K562 (cell line): Measurements from ENCODE around the gene NOS1. TPM values are rescaled to one million over a fixed set of nuclear protein-coding genes. Genes with fewer than 3 reads are reported as not detected.

Source experiments
- ATAC-seq: fragments of 200-7000 bp; cut with Tn5 transposase; 3 replicates; pipeline ENCODE4 v1.9.1; 2020; ENCODE audit warnings: moderate library complexity
- BruUV-seq: library from RNA; stranded (reverse); fragments of 400-500 nt; replicated peaks from 2 replicates; lab custom pipeline; 2021; lab: Mats Ljungman, UMichigan
- CTCF ChIA-PET: fragments of 300-600 bp; formaldehyde crosslinking; extraction: SDS; loops from one replicate; lab custom pipeline; 2021; ENCODE audit warnings: low intra/inter-chr PET ratio; lab: Yijun Ruan, JAX
- POLR2A ChIA-PET: fragments of 300-600, 350-650 bp; sonication (Branson Sonifier 250); formaldehyde crosslinking; extraction: SDS; loops from one replicate; lab custom pipeline; 2021; ENCODE audit warnings: antibody characterized with exemption, inconsistent platforms; lab: Yijun Ruan, JAX
- DNase-seq, 4 experiments: peaks; one replicate each; pipeline versions ENCODE4 v3.0.0 to v3.0.0-alpha.2; 2011 to 2018; ENCODE audit warnings: low spot score in 3 of 4, mixed read lengths in 3 of 4; ENCODE audit errors: extremely low read depth in 1 of 4
- FAIRE-seq: peaks from 2 replicates; lab custom pipeline; 2011; peaks lifted over from hg19 to GRCh38; lab: Jason Lieb, UNC
- H2AFZ ChIP-seq: 2 replicates; pipeline ENCODE4 v1.6.0; 2011; ENCODE audit warnings: low read depth, low read length, control low read depth, inconsistent platforms
- H3K27ac ChIP-seq: fragments of 200-600 bp; 3 replicates; pipeline ENCODE4 v1.8.0; 2011; ENCODE audit warnings: low read depth, mild to moderate bottlenecking, control low read depth, inconsistent platforms, low read length, moderate library complexity, mixed read lengths; ENCODE audit errors: extremely low read depth
- H3K27me3 ChIP-seq, 2 experiments: fragments of 300-600 bp in 1 of 2; 2 replicates in 1 of 2; 3 replicates in 1 of 2; pipeline versions ENCODE4 v1.6.0 to v1.8.0; 2011; ENCODE audit warnings: inconsistent platforms in 2 of 2, low read length in 2 of 2, mild to moderate bottlenecking in 1 of 2, mixed read lengths in 1 of 2, moderate library complexity in 1 of 2; ENCODE audit not compliant: control insufficient read depth in 2 of 2, insufficient read depth in 2 of 2
- H3K36me3 ChIP-seq: fragments of 300-600 bp; 3 replicates; pipeline ENCODE4 v1.8.0; 2011; ENCODE audit warnings: mild to moderate bottlenecking, low read length, inconsistent platforms; ENCODE audit not compliant: control insufficient read depth, insufficient read depth
- H3K4me1 ChIP-seq, 2 experiments: fragments of 200-600 bp in 1 of 2; replicated peaks in 1 of 2; 2 replicates in 1 of 2; 3 replicates in 1 of 2; pipeline versions ENCODE4 v1.5.1 to v1.8.0; 2011; ENCODE audit warnings: inconsistent platforms in 2 of 2, low read length in 2 of 2, mild to moderate bottlenecking in 1 of 2, mixed read lengths in 1 of 2, moderate library complexity in 1 of 2; ENCODE audit not compliant: control insufficient read depth in 2 of 2, insufficient read depth in 2 of 2
- H3K4me2 ChIP-seq: 2 replicates; pipeline ENCODE4 v1.6.1; 2011; ENCODE audit warnings: low read length, control low read depth, inconsistent platforms, mixed read lengths; ENCODE audit not compliant: insufficient read depth
- H3K4me3 ChIP-seq: fragments of 200-600 bp; sonication (generic), shearing (Covaris generic); 2 replicates; pipeline ENCODE4 v1.5.1; 2016; ENCODE audit warnings: control low read depth, inconsistent platforms
- H3K79me2 ChIP-seq: fragments of 200-600 bp; 3 replicates; pipeline ENCODE4 v1.8.0; 2011; ENCODE audit warnings: low read length, inconsistent platforms; ENCODE audit not compliant: control insufficient read depth, insufficient read depth
- H3K9ac ChIP-seq, 2 experiments: 2 replicates each; pipeline versions ENCODE4 v1.6.0 to v1.6.1; 2011; ENCODE audit warnings: low read depth in 2 of 2, low read length in 2 of 2, control low read depth in 1 of 2, inconsistent platforms in 1 of 2, mild to moderate bottlenecking in 1 of 2, mixed read lengths in 1 of 2; ENCODE audit not compliant: insufficient read depth in 1 of 2
- H3K9me1 ChIP-seq: one replicate; pipeline ENCODE4 v1.6.0; 2011; ENCODE audit warnings: inconsistent platforms, mild to moderate bottlenecking, low read length, moderate library complexity; ENCODE audit not compliant: control insufficient read depth, insufficient read depth
- H3K9me3 ChIP-seq: replicated peaks from 2 replicates; pipeline ENCODE4 v1.5.1; 2011; ENCODE audit warnings: low read depth, low read length, inconsistent platforms; ENCODE audit not compliant: control insufficient read depth, insufficient read depth
- H4K20me1 ChIP-seq: replicated peaks from 2 replicates; pipeline ENCODE4 v1.6.1; 2011; ENCODE audit warnings: low read length, inconsistent platforms, mixed read lengths; ENCODE audit not compliant: control insufficient read depth, insufficient read depth
- ATF1 ChIP-seq, 2 experiments: fragments of 450-650 bp in 1 of 2; IDR thresholded peaks; 2 replicates each; pipeline ENCODE4 v1.6.1; 2016; ENCODE audit warnings: missing compliant biosample characterization in 1 of 2, missing genetic modification characterization in 1 of 2
- BHLHE40 ChIP-seq: IDR thresholded peaks from 2 replicates; pipeline ENCODE4 v1.6.1; 2011; ENCODE audit warnings: low read length, improper control_type of control experiment
- CHD4 ChIP-seq: fragments of 200-600 bp; sonication (generic); IDR thresholded peaks from 3 replicates; pipeline ENCODE4 v1.6.1; 2012; ENCODE audit warnings: low read depth, mild to moderate bottlenecking, mixed read lengths, low read length, inconsistent platforms; ENCODE audit not compliant: insufficient read depth, insufficient replicate concordance, poor library complexity, severe bottlenecking
- CTBP1 ChIP-seq: fragments of 450-650 bp; IDR thresholded peaks from 2 replicates; pipeline ENCODE4 v1.6.1; 2016; ENCODE audit warnings: borderline replicate concordance
- ESRRA ChIP-seq: fragments of 450-650 bp; IDR thresholded peaks from 2 replicates; pipeline ENCODE4 v1.6.1; 2014; ENCODE audit warnings: low read depth, mild to moderate bottlenecking, moderate library complexity, borderline replicate concordance
- FOSL1 ChIP-seq: fragments of 200-800 bp; sonication (Bioruptor generic); conservative IDR thresholded peaks from 2 replicates; pipeline ENCODE4 v1.6.1; 2016; ENCODE audit warnings: missing genetic modification characterization, missing compliant biosample characterization
- FOXM1 ChIP-seq, 2 experiments: fragments of 450-650 bp in 1 of 2; sonication (generic) in 1 of 2; formaldehyde crosslinking in 1 of 2; IDR thresholded peaks; 2 replicates each; pipeline versions ENCODE4 v1.6.1 to v1.9.0; 2017 to 2022; ENCODE audit warnings: low read depth in 2 of 2, mild to moderate bottlenecking in 2 of 2, missing genetic modification reagents in 1 of 2, moderate library complexity in 1 of 2
- GATAD2A ChIP-seq: fragments of 450-650 bp; IDR thresholded peaks from 2 replicates; pipeline ENCODE4 v1.6.1; 2017
- HDAC1 ChIP-seq, 2 experiments: fragments of 450-650 bp; IDR thresholded peaks; 2 replicates each; pipeline ENCODE4 v1.6.1; 2016 to 2017; ENCODE audit warnings: inconsistent platforms in 1 of 2, mild to moderate bottlenecking in 1 of 2, moderate library complexity in 1 of 2
- HDAC2 ChIP-seq: fragments of 450-650 bp; IDR thresholded peaks from 2 replicates; pipeline ENCODE4 v1.6.1; 2016; ENCODE audit warnings: mild to moderate bottlenecking
- HMG20B ChIP-seq: fragments of 250-450 bp; sonication (Bioruptor Pico); IDR thresholded peaks from 2 replicates; pipeline ENCODE4 v1.5.0; 2021; ENCODE audit warnings: mild to moderate bottlenecking
- KDM1A ChIP-seq, 2 experiments: fragments of 450-650 bp; IDR thresholded peaks; 2 replicates each; pipeline ENCODE4 v1.6.1; 2016; ENCODE audit warnings: mild to moderate bottlenecking in 2 of 2
- PHF21A ChIP-seq: fragments of 450-650 bp; IDR thresholded peaks from 2 replicates; pipeline ENCODE4 v1.6.1; 2017; ENCODE audit warnings: low read depth, borderline replicate concordance
- RCOR1 ChIP-seq, 2 experiments: IDR thresholded peaks; 2 replicates each; pipeline ENCODE4 v1.6.1; 2012; ENCODE audit warnings: low read depth in 2 of 2, low read length in 2 of 2, borderline replicate concordance in 1 of 2, improper control_type of control experiment in 1 of 2
- SPI1 ChIP-seq: IDR thresholded peaks from 2 replicates; pipeline ENCODE4 v1.6.1; 2011; ENCODE audit warnings: low read depth, low read length, control low read depth, borderline replicate concordance
- SRSF7 ChIP-seq: fragments of 200-400 bp; formaldehyde crosslinking; optimal IDR thresholded peaks from 2 replicates; pipeline ENCODE3; 2017; ENCODE audit warnings: mild to moderate bottlenecking, low read depth, low read length
- TARDBP ChIP-seq: fragments of 450-650 bp; IDR thresholded peaks from 2 replicates; pipeline ENCODE4 v1.6.1; 2016
- UBTF ChIP-seq, 2 experiments: IDR thresholded peaks; 2 replicates each; pipeline ENCODE4 v1.6.1; 2012; ENCODE audit warnings: improper control_type of control experiment in 2 of 2, low read depth in 2 of 2, low read length in 2 of 2, borderline replicate concordance in 1 of 2
- ZBTB7A ChIP-seq: IDR thresholded peaks from 2 replicates; pipeline ENCODE4 v1.6.1; 2011; ENCODE audit warnings: low read depth, mild to moderate bottlenecking, low read length, moderate library complexity, borderline replicate concordance; ENCODE audit not compliant: control insufficient read depth
- WGBS: fragments of 100-300 bp; shearing (Covaris generic); methylation state at CpG from one replicate; pipeline ENCODE4 v1.1.6; 2016; ENCODE audit warnings: low coverage, mixed read lengths; ENCODE audit not compliant: insufficient coverage; ENCODE audit errors: missing lambda C conversion rate; 5-methylcytosine and 5-hydroxymethylcytosine counted together
- in situ Hi-C: fragments of 300-500 bp; cut with MboI; formaldehyde crosslinking; loops from 4 replicates; pipeline ENCODE4 v1.15.0; 2018; ENCODE audit warnings: inconsistent platforms, mixed read lengths
- intact Hi-C: fragments of 100-400 bp; cut with micrococcal nuclease; formaldehyde crosslinking; loops from 2 replicates; pipeline ENCODE4 v1.14.2; 2022
- polyA plus RNA-seq, 8 experiments: library from polyadenylated mRNA; depleted of rRNA in 4 of 8; stranded (reverse) in 5 of 8; unstranded in 3 of 8; fragments of >200 nt; fragmentation: Nextera tagmentation in 2 of 8; fragmentation: Illumina TruSeq in 1 of 8; extraction: Ambion mirVana in 2 of 8; extraction: Trizol in 1 of 8; gene quantifications; 2 replicates each; pipeline versions ENCODE4 v1.2.1 to v1.2.3, GENCODE V29; 2011 to 2014; ENCODE audit warnings: inconsistent platforms in 1 of 8, missing spikeins in 1 of 8
- total RNA-seq, 7 experiments: library from RNA; depleted of rRNA in 6 of 7; stranded (reverse); fragments of >200 nt in 6 of 7; fragmentation: Illumina TruSeq in 2 of 7; extraction: Trizol in 2 of 7; gene quantifications; 2 replicates each; pipeline versions ENCODE4 v1.2.1 to v1.2.3, GENCODE V29; 2011 to 2021; ENCODE audit warnings: low replicate concordance in 1 of 7
- TF ChIP-seq, protein P1 (sequence below): sonication (generic); formaldehyde crosslinking; IDR thresholded peaks from 2 replicates; pipeline ENCODE4 v1.9.0; 2022; ENCODE audit warnings: mild to moderate bottlenecking, missing genetic modification reagents

The NOS1 gene
- total and polyA plus RNA-seq, 9 of the 15 experiments (the other 6 are each of a cell fraction or from before 2014, with no cell fraction given) = not detected

- BruUV-seq = no TSS peak
- intact Hi-C loops = no loop called here
- ChIA-PET POLR2A (interaction anchor here (0.6 kb wide), 1 partner anchor 1205 kb away, joined by 3 read pairs; no protein-coding TSS in a partner anchor), CTCF (no interaction called here)
- Histone ChIP-seq H3K4me1 (peaks cover 6 to 18% of the 10 kb centered on the region in 2 experiments; a peak in 3 of 5 replicates), H3K27ac (no peak overlapping the region), H3K9me3 (peaks cover 6% of the 10 kb centered on the region), H3K9ac (peak overlapping the region; percentile 67 to 99; a peak in 3 of 4 replicates), H3K27me3 (peaks cover 5 to 11% of the 10 kb centered on the region in 2 experiments; a peak in 2 of 5 replicates), H3K9me1 (peaks cover 6% of the 10 kb centered on the region), H2AFZ (peak overlapping the region; percentile 98), H3K4me3 (peak overlapping the region; percentile 76), H4K20me1 (no peaks in the 10 kb centered on the region), H3K79me2 (peaks cover 10% of the 10 kb centered on the region; the same call in 2 of the 3 replicates), H3K4me2 (peak overlapping the region; percentile 88), H3K36me3 (peaks cover 23% of the 10 kb centered on the region; the same call in 2 of the 3 replicates)
- ATAC-seq = peak; percentile 34
- peak in 3 of 4 experiments; percentile 34 to 48 (median 39) for DNase-seq
- in situ Hi-C loops = no loop called here
- WGBS = 1% methylated on average over 27 of the region's 52 CpGs
- no peak for FAIRE-seq
- TF ChIP-seq, protein P1, sequence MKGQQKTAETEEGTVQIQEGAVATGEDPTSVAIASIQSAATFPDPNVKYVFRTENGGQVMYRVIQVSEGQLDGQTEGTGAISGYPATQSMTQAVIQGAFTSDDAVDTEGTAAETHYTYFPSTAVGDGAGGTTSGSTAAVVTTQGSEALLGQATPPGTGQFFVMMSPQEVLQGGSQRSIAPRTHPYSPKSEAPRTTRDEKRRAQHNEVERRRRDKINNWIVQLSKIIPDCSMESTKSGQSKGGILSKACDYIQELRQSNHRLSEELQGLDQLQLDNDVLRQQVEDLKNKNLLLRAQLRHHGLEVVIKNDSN (CRISPR knock-in tag) = 0 out of 2 replicates have a peak, but pooled peaks have one; percentile 22
- TF ChIP-seq RCOR1 (IDR thresholded peaks at IDR 0.05; ENCODE audit: borderline replicate concordance in 1 of 2, low read depth in 2 of 2, low read length in 2 of 2) (peak; percentile 90 to 98), HMG20B (CRISPR knock-in tag) (peak; percentile 94), UBTF (IDR thresholded peaks at IDR 0.05; ENCODE audit: borderline replicate concordance in 1 of 2, low read depth in 2 of 2, low read length in 2 of 2) (0 out of 4 replicates have a peak, but pooled peaks of 1 of the 2 experiments have one; percentile 1), ZBTB7A (0 out of 2 replicates have a peak, but pooled peaks have one; percentile 40), TARDBP (peak; percentile 69; the same call in 1 of the 2 replicates), FOSL1 (peak; percentile 35; the same call in 1 of the 2 replicates), SPI1 (peak; percentile 96), BHLHE40 (0 out of 2 replicates have a peak, but pooled peaks have one; percentile 15), HDAC2 (peak; percentile 95), KDM1A (IDR thresholded peaks at IDR 0.05) (peak; percentile 99), FOXM1 (IDR thresholded peaks at IDR 0.05; ENCODE audit: low read depth) (no peak), FOXM1 (CRISPR knock-in tag; IDR thresholded peaks at IDR 0.05; ENCODE audit: low read depth) (no peak), ATF1 (CRISPR knock-in tag; IDR thresholded peaks at IDR 0.05) (no peak), ATF1 (tag; IDR thresholded peaks at IDR 0.05) (peak; percentile 8; the same call in 1 of the 2 replicates), ESRRA (peak; percentile 69), CTBP1 (peak; percentile 17; the same call in 1 of the 2 replicates), CHD4 (peak; percentile 39), HDAC1 (IDR thresholded peaks at IDR 0.05) (peak in 1 of 2 experiments; percentile 88; a peak in 2 of 4 replicates), SRSF7 (no peak), GATAD2A (no peak), PHF21A (peak; percentile 99)
Observed at GRCh38 chr12:117189725-117190209, 171.7 kb downstream of the NOS1 start.
